NCI-H2196 (cell line): Measurements from ENCODE around the gene RNF40.
A peak's percentile ranks its signal among the peaks of the same experiment; 100 is the strongest.
"Not testable (repeated sequence)": the region's sequence is repeated elsewhere in the genome, so short reads cannot be mapped to it uniquely, and the experiment has no call there.

Source experiments
- DNase-seq: peaks from one replicate; lab custom pipeline; 2025; ENCODE audit not compliant: unreplicated experiment; lab: John Stamatoyannopoulos, UW

Gene RNF40

DNA sequence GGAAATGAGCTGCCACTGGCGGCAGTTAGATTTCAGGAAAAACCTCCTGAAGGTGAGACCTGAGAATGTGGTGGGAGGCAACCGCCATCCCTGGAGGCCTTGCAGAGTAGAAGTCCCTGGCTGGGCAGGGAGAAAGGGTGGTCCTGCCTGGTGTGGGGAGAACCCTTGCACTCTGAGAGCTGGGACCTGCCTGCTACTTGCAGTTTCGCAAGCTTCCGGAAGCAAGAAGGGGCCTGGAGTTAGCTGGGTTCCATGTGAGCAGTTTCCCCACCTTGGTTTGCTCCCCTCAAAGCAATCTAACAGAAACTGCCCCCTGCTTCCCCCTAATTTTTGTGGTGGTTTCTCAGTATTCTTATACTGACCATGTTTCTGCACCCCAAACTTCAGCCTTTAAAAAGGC lies 18.4 kb downstream of the RNF40 start:
- DNase-seq = no peak

DNA sequence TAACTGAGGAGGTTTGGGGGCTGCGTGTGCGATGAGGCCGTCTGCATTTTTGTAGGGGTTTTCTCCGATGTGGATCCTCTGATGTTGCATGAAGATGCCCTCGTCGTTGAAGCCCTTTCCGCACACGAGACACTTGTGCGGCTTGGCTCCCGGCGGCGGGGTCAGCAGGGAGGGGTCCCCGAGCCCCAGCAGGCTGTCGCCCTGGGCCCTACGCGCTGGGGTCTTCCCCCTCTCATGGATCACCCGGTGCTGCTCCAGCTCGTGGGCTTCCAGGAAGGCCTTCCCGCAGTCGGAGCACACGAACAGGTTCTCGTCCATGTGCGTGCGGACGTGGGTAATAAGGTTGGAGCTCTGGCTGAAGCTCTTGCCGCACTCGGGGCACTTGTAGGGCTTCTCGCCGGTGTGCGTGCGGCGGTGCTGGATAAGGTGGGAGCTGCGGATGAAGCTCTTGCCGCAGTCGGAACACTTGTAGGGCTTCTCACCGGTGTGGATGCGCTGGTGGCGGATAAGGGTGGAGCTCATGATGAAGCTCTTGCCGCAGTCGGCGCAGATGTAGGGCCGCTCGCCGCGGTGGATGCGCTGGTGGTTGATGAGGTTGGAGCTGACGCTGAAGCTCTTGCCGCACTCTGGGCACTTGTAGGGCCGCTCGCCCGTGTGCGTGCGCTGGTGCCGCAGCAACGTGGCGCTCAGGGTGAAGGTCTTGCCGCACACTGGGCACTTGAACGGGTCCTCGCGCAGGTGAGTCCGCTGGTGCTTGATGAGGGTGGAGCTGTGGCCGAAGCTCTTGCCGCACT lies 20.6 kb downstream of the RNF40 start:
- no peak for DNase-seq

GRCh38 chr16:30783280-30784109 lies 21.4 kb downstream of the RNF40 start:
- no peak for DNase-seq

DNA sequence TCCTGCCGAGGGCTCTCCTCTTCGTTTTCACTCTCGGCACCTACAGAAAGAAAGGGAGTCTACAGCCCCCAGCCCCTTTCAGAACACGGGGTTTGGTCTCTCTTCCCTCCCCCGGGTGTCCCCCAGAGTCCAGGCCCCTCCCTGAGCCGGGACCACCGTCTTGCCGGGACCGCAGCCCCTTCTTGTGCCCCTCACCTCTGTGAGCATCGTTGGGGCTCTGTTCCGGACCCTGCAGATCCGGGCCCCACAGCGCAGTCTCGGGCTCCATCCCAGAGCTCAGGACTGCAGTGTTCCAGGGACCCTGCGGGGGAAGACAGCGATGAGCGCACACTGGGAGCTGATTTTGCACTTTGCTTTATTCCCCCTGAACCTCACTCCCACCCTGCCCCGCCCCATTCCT lies 22.1 kb downstream of the RNF40 start:
- DNase-seq = no peak

DNA sequence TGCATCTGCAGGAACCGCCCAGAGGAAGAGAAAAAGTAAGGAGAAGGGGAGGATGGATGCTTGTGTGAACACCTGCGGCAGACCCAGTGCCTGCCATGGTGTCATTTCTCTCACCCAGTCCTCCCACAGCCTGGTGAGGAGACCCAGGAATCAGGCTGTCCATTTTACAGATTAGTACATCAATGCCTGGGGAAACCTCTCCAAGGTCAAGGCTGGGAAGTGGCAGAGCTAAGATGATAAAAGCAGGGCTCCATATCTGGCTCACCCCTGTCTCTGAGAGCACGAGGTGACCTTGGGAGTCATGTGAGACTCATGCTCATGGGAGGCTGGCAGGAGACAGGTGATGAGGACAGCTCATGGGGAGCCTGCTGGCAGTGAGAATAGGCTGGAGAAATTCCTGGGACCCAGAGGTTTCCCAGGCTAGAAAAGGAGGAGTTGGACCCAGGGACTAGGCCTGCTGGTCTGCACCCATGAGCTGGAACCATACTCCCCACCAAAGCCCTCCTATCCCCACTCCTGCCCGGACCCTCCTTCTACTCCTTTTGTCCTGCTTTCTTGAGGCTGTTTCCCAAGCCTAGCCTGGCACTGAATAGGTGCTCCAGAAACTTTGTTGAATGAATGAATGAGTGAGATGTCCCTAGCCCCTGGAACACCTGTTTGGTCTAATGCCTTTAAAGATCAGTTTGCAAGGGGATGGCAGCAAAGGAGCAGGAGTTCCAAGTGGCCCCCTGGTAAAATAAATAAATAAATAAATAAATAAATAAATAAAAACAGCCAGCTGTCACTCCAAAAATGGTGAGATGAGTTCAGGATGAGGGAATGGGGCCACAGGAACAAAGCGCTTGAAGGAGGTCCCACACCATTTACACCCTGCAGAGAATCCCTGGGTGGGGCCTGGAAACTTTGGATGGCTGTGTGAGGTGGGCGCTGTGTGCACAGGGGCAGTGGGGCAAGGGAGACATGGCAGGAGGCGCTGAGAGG lies 23.3 kb downstream of the RNF40 start:
- no peak for DNase-seq

- DNase-seq = no peak
Measured at GRCh38 chr16:30786115-30786935, 24.2 kb downstream of the RNF40 start.

DNA sequence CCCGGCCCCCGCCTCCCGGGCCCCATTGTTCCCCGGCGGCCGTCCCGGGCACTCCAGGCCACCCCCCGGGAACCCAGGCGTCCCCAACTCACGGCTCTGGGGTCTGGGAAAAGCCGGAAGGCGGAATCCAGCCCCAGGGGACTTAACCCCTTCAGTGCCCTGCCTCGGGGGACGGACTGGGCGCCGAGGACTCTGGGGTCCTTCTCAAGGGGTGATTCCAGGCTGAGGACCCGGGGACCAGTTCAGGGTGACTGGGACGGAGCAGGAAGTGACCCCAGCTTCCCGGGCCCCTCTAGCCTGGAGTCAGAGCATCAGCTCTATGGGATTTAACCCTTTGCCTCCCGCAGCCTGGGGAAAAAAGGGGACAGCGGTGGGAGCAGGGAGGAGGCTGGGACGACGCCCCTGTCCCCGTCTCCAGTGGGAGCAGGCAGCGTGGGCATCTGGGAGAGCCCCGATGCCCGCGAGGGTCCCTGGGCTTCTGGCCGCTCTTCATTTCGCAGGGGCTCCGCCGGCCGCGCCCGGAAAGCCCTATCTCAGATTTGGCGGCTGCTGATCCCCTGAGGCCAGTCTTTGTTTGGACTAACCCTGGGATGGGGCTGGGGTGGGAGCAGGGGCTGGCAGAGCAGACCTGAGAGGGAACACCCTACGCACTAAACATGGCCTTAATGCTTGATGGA lies 25.0 kb downstream of the RNF40 start, which contains the start of gene ZNF629:
ZNF629 (minus strand) TSS at position 270 of the 677 bp plus-strand sequence. CDS start 2,723 bp downstream, outside the sequence.
- DNase-seq = peak; percentile 68

- no peak for DNase-seq
Measured at GRCh38 chr16:30787613-30788378, 25.7 kb downstream of the RNF40 start.

GRCh38 chr16:30793508-30794069 lies 31.5 kb downstream of the RNF40 start:
- DNase-seq = no peak

DNA sequence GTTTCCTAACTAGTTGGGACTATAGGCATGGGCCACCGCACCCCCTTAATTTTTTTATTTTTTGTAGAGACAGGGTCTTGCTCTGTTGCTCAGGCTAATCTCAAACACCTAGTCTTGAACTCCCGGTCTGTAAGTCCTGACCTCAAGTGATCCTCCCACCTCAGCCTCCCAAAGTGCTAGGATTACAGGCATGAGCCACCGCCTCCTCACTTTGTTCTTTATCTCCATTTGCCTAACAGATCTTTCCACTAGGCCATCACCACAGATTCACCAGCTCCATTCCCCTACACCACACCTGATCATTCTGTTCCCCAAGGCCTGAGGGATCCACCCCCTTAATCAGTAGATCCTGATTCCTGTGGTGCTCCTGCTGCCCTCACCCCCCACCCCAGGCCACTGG lies 32.5 kb downstream of the RNF40 start:
- DNase-seq = no peak

GRCh38 chr16:30797670-30798309 lies 35.7 kb downstream of the RNF40 start:
- DNase-seq = no peak

- DNase-seq = no peak
Measured at GRCh38 chr16:30802936-30803335, 40.8 kb downstream of the RNF40 start.

DNA sequence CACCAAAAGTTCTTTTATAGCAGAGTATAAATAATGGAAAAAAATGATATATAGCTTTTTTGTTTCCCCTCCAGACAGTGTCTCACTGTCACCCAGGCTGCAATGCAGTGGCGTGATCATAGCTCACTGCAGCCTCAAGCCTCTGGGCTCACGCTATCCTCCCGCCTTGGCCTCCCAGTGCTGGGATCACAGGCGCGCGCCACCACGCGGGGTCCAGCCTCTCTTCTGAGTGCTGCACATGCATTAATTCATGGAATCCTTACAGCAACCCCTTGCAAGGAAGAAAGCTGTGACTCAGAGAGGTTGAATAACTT lies 42.9 kb downstream of the RNF40 start:
- DNase-seq = no peak

- DNase-seq = peak; percentile 87
Measured at GRCh38 chr16:30805370-30806169, 43.4 kb downstream of the RNF40 start.

- DNase-seq = no peak
Measured at GRCh38 chr16:30808146-30808545, 46.0 kb downstream of the RNF40 start.

DNA sequence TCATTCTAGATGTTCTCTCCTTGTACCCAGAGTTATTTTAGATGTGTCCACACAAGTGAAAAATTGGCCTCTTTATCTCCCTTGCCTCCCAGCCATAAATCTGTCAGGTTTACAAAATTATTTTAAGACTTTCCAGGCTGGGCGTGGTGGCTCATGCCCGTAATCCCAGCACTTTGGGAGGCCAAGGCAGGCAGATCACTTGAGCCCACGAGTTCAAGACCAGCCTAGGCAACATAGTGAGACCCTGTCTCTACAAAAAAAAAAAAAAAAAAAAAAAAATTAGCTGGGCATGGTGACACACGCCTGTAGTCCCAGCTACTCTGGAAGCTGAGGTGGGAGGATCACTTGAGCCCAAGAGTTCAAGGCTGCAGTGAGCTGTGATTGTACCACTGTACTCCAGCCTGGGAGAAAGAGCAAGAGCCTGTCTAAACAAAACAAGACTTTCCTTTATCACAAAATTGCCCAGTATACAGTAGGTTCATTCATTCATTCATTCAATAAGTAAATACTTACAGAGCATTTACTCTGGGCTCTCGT lies 46.8 kb downstream of the RNF40 start:
- DNase-seq = not testable (repeated sequence)

- not testable (repeated sequence) for DNase-seq
Measured at GRCh38 chr16:30809675-30810074, 47.6 kb downstream of the RNF40 start.
